ENCODE data around the gene PPP6R2.

DNA sequence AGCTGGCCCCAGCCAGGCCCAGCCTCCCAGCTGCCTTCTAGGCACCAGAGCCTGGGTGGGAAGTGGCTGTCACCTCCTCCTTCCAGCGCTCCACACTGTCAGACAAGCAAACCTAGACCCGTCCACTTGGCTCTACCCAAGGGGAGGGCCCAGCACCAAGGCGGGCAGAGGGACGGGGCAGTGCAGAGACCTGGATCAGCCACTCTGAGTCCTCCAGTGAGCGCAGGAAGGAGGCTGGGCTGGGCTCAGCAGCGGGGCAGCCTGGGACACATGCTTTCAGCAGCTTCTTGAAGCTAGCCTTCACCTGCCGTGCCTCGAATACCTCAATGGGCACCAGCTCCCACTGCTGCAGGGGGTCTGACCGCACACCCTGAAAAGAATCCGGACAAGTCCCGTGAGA lies 112.9 kb downstream of the PPP6R2 start:
- no peak for TF ChIP-seq EZH2 (IDR thresholded peaks at IDR 0.05; ENCODE audit: low read length)
- TF ChIP-seq CTCF (optimal IDR thresholded peaks at IDR 0.05 in 1 of 3, IDR thresholded peaks at IDR 0.05 in 1 of 3, conservative IDR thresholded peaks at IDR 0.05 in 1 of 3; ENCODE audit: extremely low read depth in 1 of 3, insufficient read depth in 2 of 3, low read length in 3 of 3): no peak

All from keratinocyte (primary cell).